ENCODE results near the gene MUSK. TPM values are rescaled to one million over a fixed set of nuclear protein-coding genes. Genes with fewer than 3 reads are reported as not detected.

MUSK gene
- total and polyA plus RNA-seq, 2 of the 8 experiments (the other 6 are each of a cell fraction or from before 2014, with no cell fraction given), result not detected

GRCh38 chr9:110659891-110660541 lies 8.6 kb upstream of the MUSK start:
- Histone ChIP-seq H2AK5ac (ENCODE audit: low read depth, low read length) (no peak overlapping the region), H3K14ac (ENCODE audit: insufficient read length) (no peak overlapping the region), H3K4me2 (ENCODE audit: insufficient read depth in 1 of 2, low read depth in 2 of 2, low read length in 2 of 2) (no peak overlapping the region), H3K79me1 (ENCODE audit: low read depth, low read length) (no peaks in the 10 kb centered on the region), H3K4me3 (ENCODE audit: extremely low read depth in 1 of 4, insufficient read depth in 2 of 4, low read depth in 3 of 4, low read length in 4 of 4) (no peak overlapping the region), H3K9ac (replicated peaks in 1 of 4; ENCODE audit: extremely low read depth in 1 of 4, low read depth in 3 of 4, low read length in 3 of 4) (no peak overlapping the region), H2BK5ac (ENCODE audit: low read depth, low read length) (no peak overlapping the region), H4K20me1 (replicated peaks in 1 of 2; ENCODE audit: control insufficient read depth in 1 of 2, insufficient read depth in 2 of 2, low read length in 2 of 2) (no peaks in the 10 kb centered on the region), H3K23me2 (ENCODE audit: low read depth, low read length) (no peaks in the 10 kb centered on the region), H3K27ac (ENCODE audit: low read depth, low read length) (no peak overlapping the region), H2BK120ac (replicated peaks; ENCODE audit: low read depth, low read length) (no peak overlapping the region), H3K27me3 (replicated peaks in 1 of 4; ENCODE audit: control insufficient read depth in 3 of 4, extremely low read depth in 1 of 4, insufficient read depth in 3 of 4, low read length in 3 of 4) (no peaks in the 10 kb centered on the region), H3K56ac (replicated peaks; ENCODE audit: insufficient read length, low read depth, low read length) (no peak overlapping the region), H3K4ac (replicated peaks; ENCODE audit: insufficient read length, low read depth, low read length) (no peak overlapping the region), H3K79me2 (ENCODE audit: control insufficient read depth in 1 of 2, insufficient read depth in 2 of 2, low read length in 2 of 2) (no peaks in the 10 kb centered on the region), H3K36me3 (ENCODE audit: control insufficient read depth in 2 of 4, insufficient read depth in 4 of 4, low read length in 3 of 4) (no peaks in the 10 kb centered on the region), H2BK12ac (ENCODE audit: low read depth, low read length) (no peak overlapping the region), H3K18ac (ENCODE audit: extremely low read depth, low read length) (no peak overlapping the region), H2BK15ac (ENCODE audit: low read length) (no peak overlapping the region), H3K4me1 (replicated peaks in 1 of 4; ENCODE audit: control insufficient read depth in 3 of 4, insufficient read depth in 4 of 4, low read length in 3 of 4) (no peaks in the 10 kb centered on the region), H4K8ac (ENCODE audit: extremely low read depth, insufficient read depth, low read length) (no peak overlapping the region), H4K91ac (replicated peaks; ENCODE audit: insufficient read length, low read length) (no peak overlapping the region), H3K23ac (ENCODE audit: insufficient read length) (no peak overlapping the region), H2AFZ (ENCODE audit: low read length) (0 out of 2 replicates have a peak overlapping the region, but pooled peaks have one; percentile 20), H4K5ac (ENCODE audit: insufficient read length, low read depth, low read length) (no peak overlapping the region), H2BK20ac (ENCODE audit: low read length) (no peak overlapping the region), H3K9me3 (ENCODE audit: insufficient read depth in 2 of 2, low read depth in 1 of 2, low read length in 1 of 2) (no peaks in the 10 kb centered on the region)
- ChIA-PET CTCF (ENCODE audit: partially characterized antibody) (no interaction called here), POLR2A (ENCODE audit: partially characterized antibody) (no interaction called here)
- FAIRE-seq, result no peak
- TF ChIP-seq BCL11A (IDR thresholded peaks at IDR 0.05; ENCODE audit: low read depth in 2 of 2, low read length in 2 of 2) (no peak), BRCA1 (IDR thresholded peaks at IDR 0.05; ENCODE audit: low read depth, low read length) (no peak)
- WGBS, 2 experiments (ENCODE audit: extremely low coverage in 1 of 2, insufficient coverage in 1 of 2, insufficient read length in 1 of 2, insufficient replicate concordance in 2 of 2, low coverage in 1 of 2, low lambda C conversion rate in 2 of 2, missing lambda C conversion rate in 1 of 2), result 92% methylated on average over 2 of the region's 2 CpGs; no CpG with 5 or more reads in 1 of the 2 experiments
- DNase-seq (ENCODE audit: low read depth in 1 of 2, low spot score in 2 of 2), result no peak
